OCI-LY1 (cell line): ENCODE measurements around the gene FOS.
"Not testable (repeated sequence)": the region's sequence is repeated elsewhere in the genome, so short reads cannot be mapped to it uniquely, and the experiment has no call there.

Source experiments
- H2AFZ ChIP-seq: fragments of 200-600 bp; sonication (generic), shearing (Covaris generic); 2 replicates; pipeline ENCODE4 v1.6.0; 2014; ENCODE audit warnings: antibody characterized with exemption, mild to moderate bottlenecking, low read length
- H3F3A ChIP-seq: fragments of 200-600 bp; sonication (generic), shearing (Covaris generic); 2 replicates; pipeline ENCODE4 v1.6.0; 2014; ENCODE audit warnings: mild to moderate bottlenecking, antibody characterized with exemption, low read length, moderate library complexity; ENCODE audit not compliant: insufficient read depth
- H3K27ac ChIP-seq: fragments of 200-600 bp; sonication (generic); 2 replicates; pipeline ENCODE4 v1.5.1; 2014; ENCODE audit warnings: low read length, mixed run types, mild to moderate bottlenecking, low read depth; ENCODE audit not compliant: poor library complexity, severe bottlenecking
- H3K27me3 ChIP-seq: fragments of 200-600 bp; sonication (generic); 2 replicates; pipeline ENCODE4 v1.6.0; 2014; ENCODE audit warnings: antibody characterized with exemption, mild to moderate bottlenecking, low read length, moderate library complexity; ENCODE audit not compliant: insufficient read depth
- H3K36me3 ChIP-seq: fragments of 200-600 bp; sonication (generic); 2 replicates; pipeline ENCODE4 v1.6.1; 2014; ENCODE audit warnings: mild to moderate bottlenecking, antibody characterized with exemption, low read length, moderate library complexity, mixed read lengths; ENCODE audit not compliant: insufficient read depth
- H3K4me1 ChIP-seq: fragments of 200-600 bp; sonication (generic); 2 replicates; pipeline ENCODE4 v1.5.1; 2014; ENCODE audit warnings: mild to moderate bottlenecking, low read length, moderate library complexity; ENCODE audit not compliant: insufficient read depth, severe bottlenecking
- H3K4me2 ChIP-seq: fragments of 200-600 bp; sonication (generic), shearing (Covaris generic); 2 replicates; pipeline ENCODE4 v1.6.1; 2014; ENCODE audit warnings: low read length
- H3K4me3 ChIP-seq: fragments of 200-600 bp; sonication (generic); 2 replicates; pipeline ENCODE4 v1.5.1; 2014; ENCODE audit warnings: low read length, low read depth, mild to moderate bottlenecking, mixed read lengths; ENCODE audit not compliant: poor library complexity, severe bottlenecking
- H3K79me2 ChIP-seq: fragments of 200-600 bp; shearing (Covaris generic); 2 replicates; pipeline ENCODE4 v1.6.1; 2016; ENCODE audit warnings: mixed run types, low read length, mixed read lengths; ENCODE audit not compliant: insufficient read depth
- H3K9ac ChIP-seq: fragments of 200-600 bp; sonication (generic), shearing (Covaris generic); 2 replicates; pipeline ENCODE4 v1.6.1; 2014; ENCODE audit warnings: mild to moderate bottlenecking, low read length, mixed read lengths
- H3K9me2 ChIP-seq: fragments of 200-600 bp; sonication (generic), shearing (Covaris generic); 2 replicates; pipeline ENCODE4 v1.6.1; 2014; ENCODE audit warnings: low read depth, mild to moderate bottlenecking, low read length, mixed read lengths
- H3K9me3 ChIP-seq: fragments of 200-600 bp; shearing (Covaris generic); 2 replicates; pipeline ENCODE4 v1.6.1; 2014; ENCODE audit warnings: low read length, mixed read lengths
- H4K20me1 ChIP-seq: fragments of 200-600 bp; sonication (generic), shearing (Covaris generic); 2 replicates; pipeline ENCODE4 v1.6.0; 2016; ENCODE audit warnings: mild to moderate bottlenecking, low read length; ENCODE audit not compliant: insufficient read depth
- CTCF ChIP-seq: fragments of 200-600 bp; sonication (generic), shearing (Covaris generic); IDR thresholded peaks from 2 replicates; pipeline ENCODE4 v1.5.1; 2017; ENCODE audit warnings: mild to moderate bottlenecking, antibody characterized with exemption, low read length, moderate library complexity, mixed read lengths
- EZH2 ChIP-seq: fragments of 200-600 bp; sonication (generic), shearing (Covaris generic); IDR thresholded peaks from 2 replicates; pipeline ENCODE4 v1.8.0; 2017; ENCODE audit warnings: borderline replicate concordance, mixed run types, mild to moderate bottlenecking, antibody characterized with exemption, low read length, moderate library complexity, mixed read lengths

The FOS gene

DNA sequence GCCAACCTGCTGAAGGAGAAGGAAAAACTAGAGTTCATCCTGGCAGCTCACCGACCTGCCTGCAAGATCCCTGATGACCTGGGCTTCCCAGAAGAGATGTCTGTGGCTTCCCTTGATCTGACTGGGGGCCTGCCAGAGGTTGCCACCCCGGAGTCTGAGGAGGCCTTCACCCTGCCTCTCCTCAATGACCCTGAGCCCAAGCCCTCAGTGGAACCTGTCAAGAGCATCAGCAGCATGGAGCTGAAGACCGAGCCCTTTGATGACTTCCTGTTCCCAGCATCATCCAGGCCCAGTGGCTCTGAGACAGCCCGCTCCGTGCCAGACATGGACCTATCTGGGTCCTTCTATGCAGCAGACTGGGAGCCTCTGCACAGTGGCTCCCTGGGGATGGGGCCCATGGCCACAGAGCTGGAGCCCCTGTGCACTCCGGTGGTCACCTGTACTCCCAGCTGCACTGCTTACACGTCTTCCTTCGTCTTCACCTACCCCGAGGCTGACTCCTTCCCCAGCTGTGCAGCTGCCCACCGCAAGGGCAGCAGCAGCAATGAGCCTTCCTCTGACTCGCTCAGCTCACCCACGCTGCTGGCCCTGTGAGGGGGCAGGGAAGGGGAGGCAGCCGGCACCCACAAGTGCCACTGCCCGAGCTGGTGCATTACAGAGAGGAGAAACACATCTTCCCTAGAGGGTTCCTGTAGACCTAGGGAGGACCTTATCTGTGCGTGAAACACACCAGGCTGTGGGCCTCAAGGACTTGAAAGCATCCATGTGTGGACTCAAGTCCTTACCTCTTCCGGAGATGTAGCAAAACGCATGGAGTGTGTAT lies 2.4 kb downstream of the FOS start:
- no peak overlapping the region for H3K27ac ChIP-seq
- no peak overlapping the region for H3K4me2 ChIP-seq
- H3K9me3 ChIP-seq: no peaks in the 10 kb centered on the region
- H3K9ac ChIP-seq: no peak overlapping the region
- H3K36me3 ChIP-seq: no peaks in the 10 kb centered on the region
- TF ChIP-seq EZH2 (no peak), CTCF (no peak)
- H3K79me2 ChIP-seq: no peaks in the 10 kb centered on the region
- no peaks in the 10 kb centered on the region for H4K20me1 ChIP-seq
- no peak overlapping the region for H2AFZ ChIP-seq
- H3K4me3 ChIP-seq: no peak overlapping the region
- peaks cover 21% of the 10 kb centered on the region for H3K4me1 ChIP-seq
- H3K27me3 ChIP-seq: peaks cover 20% of the 10 kb centered on the region
- H3K9me2 ChIP-seq: no peaks in the 10 kb centered on the region
- no peaks in the 10 kb centered on the region for H3F3A ChIP-seq

- peaks cover 21% of the 10 kb centered on the region for H3K4me1 ChIP-seq
These were observed 3.0 kb downstream of the FOS start for GRCh38 chr14:75281654-75282019.

GRCh38 chr14:75282170-75282554 lies 3.5 kb downstream of the FOS start:
- Histone ChIP-seq H3K27ac (no peak overlapping the region), H3K36me3 (no peaks in the 10 kb centered on the region), H4K20me1 (no peaks in the 10 kb centered on the region), H2AFZ (no peak overlapping the region), H3K79me2 (no peaks in the 10 kb centered on the region), H3K4me3 (no peak overlapping the region), H3K4me1 (peaks cover 20% of the 10 kb centered on the region), H3F3A (no peaks in the 10 kb centered on the region), H3K27me3 (peaks cover 19% of the 10 kb centered on the region), H3K9me3 (no peaks in the 10 kb centered on the region), H3K9me2 (no peaks in the 10 kb centered on the region), H3K9ac (no peak overlapping the region), H3K4me2 (no peak overlapping the region)
- TF ChIP-seq EZH2 (no peak), CTCF (no peak)

More at GRCh38 chr14:75281654-75282019, 3.0 kb downstream of the FOS start:
- H3F3A ChIP-seq: no peaks in the 10 kb centered on the region
- no peak overlapping the region for H3K4me2 ChIP-seq
- H4K20me1 ChIP-seq: no peaks in the 10 kb centered on the region
- no peak overlapping the region for H3K4me3 ChIP-seq
- H3K27ac ChIP-seq: no peak overlapping the region
- no peaks in the 10 kb centered on the region for H3K9me3 ChIP-seq
- no peaks in the 10 kb centered on the region for H3K9me2 ChIP-seq
- H2AFZ ChIP-seq: no peak overlapping the region
- no peaks in the 10 kb centered on the region for H3K36me3 ChIP-seq
- H3K27me3 ChIP-seq: peaks cover 20% of the 10 kb centered on the region
- TF ChIP-seq CTCF: no peak
- TF ChIP-seq EZH2: no peak
- H3K9ac ChIP-seq: no peak overlapping the region
- no peaks in the 10 kb centered on the region for H3K79me2 ChIP-seq

- not testable (repeated sequence) for H3K9me2 ChIP-seq, H3K79me2 ChIP-seq, H3K27ac ChIP-seq, H4K20me1 ChIP-seq, H2AFZ ChIP-seq, H3K4me3 ChIP-seq, H3K9me3 ChIP-seq, H3K9ac ChIP-seq, H3K4me2 ChIP-seq, H3F3A ChIP-seq, H3K36me3 ChIP-seq
- H3K27me3 ChIP-seq: peaks cover 15% of the 10 kb centered on the region
- peaks cover 15% of the 10 kb centered on the region for H3K4me1 ChIP-seq
These were observed 4.0 kb downstream of the FOS start for GRCh38 chr14:75282555-75283161.
